HCEC 1CT (cell line): ENCODE results near the gene CA6.
A peak's percentile ranks its signal among the peaks of the same experiment; 100 is the strongest.
"Not testable (repeated sequence)": the region's sequence is repeated elsewhere in the genome, so short reads cannot be mapped to it uniquely, and the experiment has no call there.

Source experiments
- DNase-seq: peaks from one replicate; pipeline ENCODE4 v3.0.0-alpha.2; 2017

The CA6 gene

DNA sequence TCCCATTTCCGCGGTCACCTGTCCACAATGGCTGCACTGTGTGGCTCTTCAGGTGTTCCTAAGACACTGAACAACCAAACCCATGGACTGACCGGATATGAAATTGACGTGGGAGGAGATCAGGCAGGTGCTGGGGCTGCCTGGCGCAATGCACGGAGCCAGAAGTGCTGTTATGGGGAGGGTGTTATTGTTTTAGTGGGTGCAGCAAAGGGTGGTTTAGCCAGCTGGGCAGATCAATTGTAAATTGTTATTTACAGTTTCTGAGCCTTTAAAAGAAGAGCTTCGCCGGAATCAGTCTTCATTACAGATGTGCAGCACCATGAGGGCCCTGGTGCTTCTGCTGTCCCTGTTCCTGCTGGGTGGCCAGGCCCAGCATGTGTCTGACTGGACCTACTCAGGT is at the start of gene CA6:
TSS of gene CA6 (plus strand) at position 301 of the 400 bp plus-strand sequence. CDS start at position 320, 19 bp downstream.
- no peak for DNase-seq

DNA sequence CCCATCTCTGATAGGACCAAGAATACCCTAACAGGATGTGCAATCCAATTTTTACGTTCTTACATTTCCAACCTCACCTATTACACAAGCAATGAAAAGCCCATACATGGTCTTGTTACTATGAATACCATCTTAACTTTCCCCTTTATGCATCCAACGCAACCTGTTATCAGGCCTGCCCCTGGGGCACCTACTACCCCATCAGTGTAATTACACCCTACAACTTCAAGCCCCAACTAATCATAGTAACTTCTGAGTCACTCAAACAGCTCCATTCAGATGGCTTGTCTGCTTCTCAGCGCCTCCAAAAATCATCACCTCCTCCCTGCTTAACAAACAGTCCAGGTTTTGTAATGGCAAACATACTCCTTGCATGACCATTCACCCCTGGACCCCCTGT is 48.9 kb upstream of the CA6 start:
- DNase-seq = not testable (repeated sequence)

- not testable (repeated sequence) for DNase-seq
Observed at GRCh38 chr1:8897505-8897904, 48.2 kb upstream of the CA6 start.

DNA sequence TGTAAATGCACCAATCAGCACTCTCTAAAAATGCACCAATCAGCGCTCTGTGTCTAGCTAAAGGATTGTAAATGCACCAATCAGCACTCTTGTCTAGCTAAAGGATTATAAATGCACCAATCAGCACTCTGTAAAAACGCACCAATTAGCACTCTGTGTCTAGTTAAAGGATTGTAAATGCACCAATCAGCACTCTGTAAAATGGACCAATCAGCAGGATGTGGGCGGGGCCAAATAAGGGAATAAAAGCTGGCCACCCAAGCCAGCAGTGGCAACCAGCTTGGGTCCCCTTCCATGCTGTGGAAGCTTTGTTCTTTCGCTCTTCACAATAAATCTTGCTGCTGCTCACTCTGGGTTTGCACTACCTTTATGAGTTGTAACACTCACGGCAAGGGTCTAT is 47.2 kb upstream of the CA6 start:
- DNase-seq = not testable (repeated sequence)

GRCh38 chr1:8899046-8899445 is 46.6 kb upstream of the CA6 start:
- DNase-seq = no peak

GRCh38 chr1:8900684-8901083 is 45.0 kb upstream of the CA6 start:
- not testable (repeated sequence) for DNase-seq

- peak; percentile 50 for DNase-seq
Observed at GRCh38 chr1:8902765-8903164, 42.9 kb upstream of the CA6 start.

DNA sequence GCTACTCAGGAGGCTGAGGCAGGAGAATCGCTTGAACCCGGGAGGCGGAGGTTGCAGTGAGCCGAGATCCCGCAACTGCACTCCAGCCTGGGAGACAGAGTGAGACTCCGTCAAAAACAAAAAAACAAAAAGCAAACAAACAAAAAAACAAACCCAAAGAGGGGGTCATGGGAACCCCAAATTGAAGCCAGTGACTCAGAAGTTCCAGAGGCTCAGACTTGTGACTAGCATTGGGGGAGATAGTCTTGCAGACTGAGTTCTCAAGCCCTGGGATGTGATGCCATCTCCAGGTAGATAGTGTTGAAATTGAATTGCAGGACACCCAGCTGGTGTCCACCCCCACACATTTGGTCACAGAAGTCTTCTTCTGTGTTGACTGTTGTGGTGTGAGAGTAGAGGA is 42.3 kb upstream of the CA6 start:
- DNase-seq = peak; percentile 69

DNA sequence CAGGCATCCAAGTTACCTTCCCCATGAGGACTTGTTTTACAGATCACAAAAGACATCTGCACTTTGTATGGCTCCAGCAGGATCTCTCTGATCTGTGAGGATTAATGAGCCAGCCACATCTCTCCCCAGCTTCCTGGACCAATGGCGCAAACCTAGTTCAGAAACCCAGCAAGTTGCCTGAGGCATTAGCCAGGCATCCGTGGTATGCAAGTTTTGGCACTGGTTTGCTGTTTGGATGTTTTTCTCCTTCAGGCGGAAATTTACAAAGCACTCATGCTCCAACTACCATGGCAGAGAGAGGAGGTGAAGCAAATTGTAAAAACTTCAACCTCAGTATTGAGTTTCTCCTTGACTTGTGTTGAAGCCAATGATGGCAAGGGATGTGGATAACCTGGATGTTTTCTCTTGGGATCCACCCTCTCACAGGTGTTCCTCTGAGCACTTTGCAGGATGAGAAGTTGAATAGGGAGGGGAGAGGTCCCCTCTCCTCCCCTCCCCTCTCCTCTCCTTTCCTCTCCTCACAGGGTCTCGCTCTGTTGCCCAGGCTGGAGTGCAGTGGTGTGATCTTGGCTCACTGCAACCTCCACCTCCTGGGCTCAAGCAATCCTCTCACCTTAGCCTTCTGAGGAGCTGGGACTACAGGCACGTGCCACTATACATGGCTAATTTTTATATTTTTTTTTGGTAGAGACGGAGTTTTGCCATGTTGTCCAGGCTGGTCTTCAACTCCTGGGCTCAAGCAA is 41.6 kb upstream of the CA6 start:
- DNase-seq = peak; percentile 96

- peak; percentile 16 for DNase-seq
Observed at GRCh38 chr1:8905582-8906191, 40.0 kb upstream of the CA6 start.

GRCh38 chr1:8908388-8909151 is 37.1 kb upstream of the CA6 start:
- DNase-seq = no peak

DNA sequence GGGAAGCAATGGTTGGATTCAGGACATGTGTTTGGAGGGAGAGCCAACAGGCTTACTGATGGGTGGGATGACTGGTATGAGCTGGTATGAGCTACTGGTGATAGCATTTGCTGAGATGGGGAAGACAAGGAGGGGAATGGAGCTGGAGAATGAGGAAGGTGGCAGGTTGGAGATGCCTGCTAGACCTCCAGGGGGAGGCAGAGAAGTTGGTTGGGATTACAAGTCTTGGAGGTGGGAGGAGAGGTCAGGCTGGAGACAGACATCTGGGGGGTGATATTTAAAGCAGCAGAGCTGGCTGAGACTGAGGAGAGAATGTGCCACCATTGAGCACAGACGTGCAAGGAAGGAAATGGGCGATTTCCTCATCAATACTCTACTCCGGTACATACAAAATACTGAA is 35.3 kb upstream of the CA6 start:
- no peak for DNase-seq

GRCh38 chr1:8910914-8911313 is 34.8 kb upstream of the CA6 start:
- DNase-seq = peak; percentile 21

DNA sequence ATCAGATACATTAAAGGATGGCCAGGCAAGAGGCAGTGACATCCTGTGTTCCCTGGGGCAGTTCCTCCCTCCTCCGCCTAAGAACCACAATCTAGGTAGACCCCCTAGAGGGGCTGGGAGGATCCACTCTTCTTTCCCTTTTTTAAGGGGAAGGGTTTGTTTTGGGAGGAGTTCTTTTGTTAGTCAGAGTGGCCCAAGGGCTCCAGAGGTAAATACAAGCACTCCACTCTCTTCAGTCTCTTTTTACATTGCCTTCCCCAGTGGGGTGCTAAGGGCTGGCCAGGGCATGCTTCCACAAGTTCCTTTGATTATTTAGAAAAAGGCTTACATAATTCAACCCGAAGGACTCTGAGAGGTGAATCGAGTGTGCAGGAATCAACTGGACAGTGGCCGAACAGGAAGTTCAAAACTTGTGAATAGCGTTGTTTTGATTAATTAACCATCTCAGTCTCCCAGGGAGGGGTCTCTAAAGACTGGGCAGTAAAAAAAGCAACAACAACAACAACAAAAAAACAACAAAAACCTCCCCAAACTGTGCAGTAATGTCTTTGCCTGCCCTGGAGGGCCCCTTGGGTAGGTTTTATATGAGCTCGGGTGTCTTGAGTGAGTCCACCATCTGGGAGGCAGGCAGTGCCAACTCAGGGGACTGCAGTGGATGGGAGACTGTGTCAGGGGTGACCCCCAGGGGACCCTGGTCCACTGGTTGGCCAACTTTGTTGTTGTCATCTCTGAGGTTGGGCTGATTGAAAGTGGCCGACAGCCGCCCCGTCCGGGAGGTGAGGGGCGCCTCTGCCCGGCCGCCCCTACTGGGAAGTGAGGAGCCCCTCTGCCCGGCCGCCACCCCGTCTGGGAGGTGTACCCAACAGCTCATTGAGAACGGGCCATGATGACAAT is 34.0 kb upstream of the CA6 start:
- no peak for DNase-seq

- DNase-seq = no peak
Observed at GRCh38 chr1:8913457-8913856, 32.2 kb upstream of the CA6 start.

- no peak for DNase-seq
Observed at GRCh38 chr1:8914466-8914865, 31.2 kb upstream of the CA6 start.

- DNase-seq = no peak
Observed at GRCh38 chr1:8915446-8915845, 30.2 kb upstream of the CA6 start.

DNA sequence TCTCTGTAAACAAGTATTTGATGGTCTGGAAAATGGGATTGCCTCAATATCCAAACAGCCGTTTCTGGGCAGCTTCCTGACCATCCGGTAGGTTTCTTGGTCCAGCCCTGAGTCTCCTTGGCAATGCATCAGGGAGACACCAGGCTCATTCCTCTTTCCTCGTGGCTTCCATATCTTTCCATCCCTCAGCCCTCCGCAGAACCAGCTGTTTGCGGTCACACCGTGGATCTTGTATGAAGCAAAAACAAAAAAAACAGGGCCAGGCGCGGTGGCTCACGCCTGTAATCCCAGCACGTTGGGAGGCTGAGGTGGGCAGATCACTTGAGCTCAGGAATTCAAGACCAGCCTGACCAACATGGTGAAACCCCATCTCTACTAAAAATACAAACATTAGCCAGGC is 28.1 kb upstream of the CA6 start:
- DNase-seq = not testable (repeated sequence)

DNA sequence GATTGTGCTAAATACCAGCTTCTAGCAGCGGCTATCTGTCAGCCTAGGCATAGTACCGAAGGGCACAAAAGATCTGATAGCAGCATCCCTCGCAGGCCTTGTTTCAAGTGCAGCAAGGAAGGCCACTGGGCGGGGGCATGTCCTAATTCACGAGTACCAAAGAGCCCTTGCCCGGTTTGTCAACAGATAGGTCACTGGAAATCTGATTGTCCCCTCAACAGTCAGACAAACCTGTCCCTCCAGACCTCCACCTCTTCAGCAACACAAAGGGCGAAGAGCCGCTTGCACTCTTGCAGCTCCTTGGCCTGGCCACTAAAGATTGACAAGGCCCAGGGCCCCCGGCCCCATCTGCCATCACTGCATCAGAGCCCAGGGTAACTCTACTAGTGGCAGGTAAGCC is 22.7 kb upstream of the CA6 start:
- DNase-seq = no peak

GRCh38 chr1:8925406-8925805 is 20.3 kb upstream of the CA6 start:
- DNase-seq = no peak

DNA sequence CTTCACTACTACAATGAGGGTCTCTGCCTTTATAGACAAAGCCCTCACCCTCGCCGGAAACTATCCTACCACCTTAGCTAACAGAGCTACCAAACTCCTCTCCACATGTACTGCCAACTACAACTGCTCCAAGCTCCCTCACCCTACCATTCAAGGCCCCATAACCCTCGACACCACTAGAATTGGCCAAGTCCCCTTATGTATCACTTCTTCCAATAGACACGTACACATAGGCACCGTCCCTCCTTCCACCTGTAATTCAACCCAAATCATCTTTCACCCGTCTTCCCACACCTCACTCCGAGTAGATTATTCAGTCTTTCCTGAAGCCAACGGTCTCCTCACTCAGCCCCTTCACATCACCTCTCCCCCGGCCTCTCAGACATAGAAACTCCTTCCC is 19.7 kb upstream of the CA6 start:
- no peak for DNase-seq

DNA sequence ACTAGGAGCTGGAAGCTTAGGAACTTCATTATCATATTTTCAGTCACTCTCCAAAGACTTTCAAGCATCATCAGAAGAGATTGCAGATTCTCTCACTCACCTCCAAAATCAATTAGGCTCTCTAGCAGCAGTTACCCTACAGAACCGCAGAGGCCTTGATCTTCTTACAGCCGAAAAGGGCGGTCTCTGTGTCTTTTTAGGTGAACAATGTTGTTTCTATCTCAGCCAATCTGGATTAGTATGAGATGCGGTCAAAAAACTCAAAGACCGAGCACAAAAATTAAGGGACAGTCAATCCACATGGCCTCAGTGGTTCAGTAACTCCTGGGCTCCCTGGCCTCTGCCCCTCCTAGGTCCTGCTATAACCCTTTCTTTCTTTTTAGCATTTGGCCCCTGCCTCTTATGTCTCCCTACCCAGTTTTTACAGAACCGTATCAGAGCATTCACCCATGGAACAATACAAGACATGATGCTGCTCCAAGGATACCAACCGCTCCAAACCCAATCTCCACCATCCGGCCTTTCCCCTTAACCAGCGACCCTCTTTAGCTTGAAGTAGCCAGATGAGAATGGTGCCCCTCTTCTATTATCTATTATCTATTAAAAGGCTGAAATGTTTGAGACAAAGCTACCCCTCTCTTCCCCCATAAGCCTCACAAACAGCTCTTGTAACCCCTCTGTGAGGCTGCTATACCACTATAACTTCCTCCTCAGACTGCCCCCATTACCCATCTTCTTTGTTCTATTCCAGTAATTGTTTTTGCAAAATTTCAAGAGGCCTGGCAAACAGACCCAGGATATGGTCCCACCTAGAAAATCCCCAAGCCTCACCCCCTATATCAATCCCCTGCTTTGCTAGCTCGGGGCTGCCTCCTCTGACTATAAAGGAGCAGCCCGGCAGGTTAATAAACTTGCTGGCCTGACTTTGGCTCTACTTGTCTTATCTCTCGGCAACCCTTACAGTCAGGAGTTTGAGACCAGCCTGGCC is 18.7 kb upstream of the CA6 start:
- DNase-seq = no peak
